H1 (cell line): ENCODE results near the gene SLC48A1. TPM values are rescaled to one million over a fixed set of nuclear protein-coding genes. Genes with fewer than 3 reads are reported as not detected.

ENCODE experiments used
- CTCF ChIA-PET: fragments of 300-600 bp; sonication (Branson Sonifier 250); formaldehyde crosslinking; loops from one replicate; lab custom pipeline; 2021; ENCODE audit not compliant: partially characterized antibody; lab: Charles Lee
- POLR2A ChIA-PET: fragments of 300-600 bp; sonication (Branson Sonifier 250); formaldehyde crosslinking; loops from one replicate; lab custom pipeline; 2021; ENCODE audit warnings: inconsistent platforms; ENCODE audit not compliant: partially characterized antibody; lab: Charles Lee
- DNase-seq, 2 experiments: peaks; one replicate each; pipeline versions ENCODE4 v3.0.0 to v3.0.0-alpha.2; 2010 to 2022; ENCODE audit warnings: low spot score in 2 of 2, low read depth in 1 of 2, mixed read lengths in 1 of 2
- FAIRE-seq: peaks from 2 replicates; lab custom pipeline; 2011; peaks lifted over from hg19 to GRCh38; lab: Jason Lieb, UNC
- H2AFZ ChIP-seq: 2 replicates; pipeline ENCODE4 v1.8.1; 2012; ENCODE audit warnings: low read length, inconsistent platforms
- H2AK5ac ChIP-seq: 2 replicates; pipeline ENCODE4 v1.6.1; 2013; ENCODE audit warnings: low read depth, low read length
- H2BK120ac ChIP-seq: replicated peaks from 2 replicates; pipeline ENCODE3; 2013; ENCODE audit warnings: low read depth, low read length, inconsistent platforms
- H2BK12ac ChIP-seq: 2 replicates; pipeline ENCODE4 v1.6.1; 2013; ENCODE audit warnings: low read depth, low read length
- H2BK15ac ChIP-seq: 2 replicates; pipeline ENCODE4 v1.6.1; 2013; ENCODE audit warnings: low read length
- H2BK20ac ChIP-seq: 2 replicates; pipeline ENCODE4 v1.6.1; 2013; ENCODE audit warnings: low read length
- H2BK5ac ChIP-seq: 2 replicates; pipeline ENCODE4 v1.6.1; 2013; ENCODE audit warnings: low read depth, low read length
- H3K14ac ChIP-seq: 2 replicates; pipeline ENCODE4 v1.6.1; 2013; ENCODE audit warnings: inconsistent platforms; ENCODE audit not compliant: insufficient read length
- H3K18ac ChIP-seq: 2 replicates; pipeline ENCODE4 v1.6.1; 2013; ENCODE audit warnings: low read length; ENCODE audit errors: extremely low read depth
- H3K23ac ChIP-seq: 2 replicates; pipeline ENCODE4 v1.6.1; 2013; ENCODE audit warnings: inconsistent platforms; ENCODE audit not compliant: insufficient read length
- H3K23me2 ChIP-seq: 2 replicates; pipeline ENCODE4 v1.6.1; 2013; ENCODE audit warnings: low read depth, low read length
- H3K27ac ChIP-seq: 2 replicates; pipeline ENCODE4 v1.6.1; 2011; ENCODE audit warnings: low read depth, low read length, inconsistent platforms
- H3K27me3 ChIP-seq, 4 experiments: replicated peaks in 1 of 4; 1 replicate in 1 of 4; 2 replicates in 3 of 4; pipeline versions ENCODE4 v1.6.1 to v1.8.1; 2011 to 2013; ENCODE audit warnings: low read length in 3 of 4, mild to moderate bottlenecking in 3 of 4, inconsistent platforms in 2 of 4, mixed read lengths in 2 of 4, moderate library complexity in 1 of 4; ENCODE audit not compliant: control insufficient read depth in 3 of 4, insufficient read depth in 3 of 4; ENCODE audit errors: extremely low read depth in 1 of 4
- H3K36me3 ChIP-seq, 4 experiments: 2 replicates each; pipeline versions ENCODE4 v1.6.1 to v1.8.1; 2011 to 2013; ENCODE audit warnings: mild to moderate bottlenecking in 4 of 4, low read length in 3 of 4, moderate library complexity in 2 of 4, control low read depth in 1 of 4, inconsistent platforms in 1 of 4; ENCODE audit not compliant: insufficient read depth in 4 of 4, control insufficient read depth in 2 of 4
- H3K4ac ChIP-seq: replicated peaks from 2 replicates; pipeline ENCODE3; 2013; ENCODE audit warnings: low read length, low read depth, mixed read lengths, inconsistent platforms; ENCODE audit not compliant: insufficient read length
- H3K4me1 ChIP-seq, 4 experiments: replicated peaks in 1 of 4; 1 replicate in 1 of 4; 2 replicates in 3 of 4; pipeline versions ENCODE4 v1.6.1 to v1.8.1; 2011 to 2013; ENCODE audit warnings: low read length in 3 of 4, inconsistent platforms in 2 of 4, mixed read lengths in 1 of 4; ENCODE audit not compliant: insufficient read depth in 4 of 4, control insufficient read depth in 3 of 4
- H3K4me2 ChIP-seq, 2 experiments: 2 replicates each; pipeline versions ENCODE4 v1.6.1 to v1.8.1; 2011 to 2013; ENCODE audit warnings: low read depth in 2 of 2, low read length in 2 of 2, control low read depth in 1 of 2, inconsistent platforms in 1 of 2, mild to moderate bottlenecking in 1 of 2; ENCODE audit not compliant: insufficient read depth in 1 of 2
- H3K4me3 ChIP-seq, 4 experiments: fragments of 200-600, 300-600 bp in 1 of 4; sonication (generic), shearing (Covaris generic), sonication (Bioruptor Twin) in 1 of 4; 2 replicates each; pipeline versions ENCODE4 v1.5.1 to v1.8.1; 2011 to 2016; ENCODE audit warnings: low read length in 4 of 4, low read depth in 3 of 4, control low read depth in 2 of 4, inconsistent platforms in 2 of 4, mild to moderate bottlenecking in 2 of 4, mixed read lengths in 1 of 4, moderate library complexity in 1 of 4; ENCODE audit not compliant: insufficient read depth in 2 of 4; ENCODE audit errors: extremely low read depth in 1 of 4
- H3K56ac ChIP-seq: replicated peaks from 2 replicates; pipeline ENCODE3; 2013; ENCODE audit warnings: low read depth, mild to moderate bottlenecking, mixed read lengths, low read length, inconsistent platforms; ENCODE audit not compliant: insufficient read length
- H3K79me1 ChIP-seq: 2 replicates; pipeline ENCODE4 v1.6.1; 2013; ENCODE audit warnings: low read depth, low read length, control low read depth
- H3K79me2 ChIP-seq, 2 experiments: 2 replicates each; pipeline versions ENCODE4 v1.6.1 to v1.8.1; 2012 to 2013; ENCODE audit warnings: low read length in 2 of 2, mild to moderate bottlenecking in 2 of 2, inconsistent platforms in 1 of 2; ENCODE audit not compliant: insufficient read depth in 2 of 2, control insufficient read depth in 1 of 2
- H3K9ac ChIP-seq, 4 experiments: replicated peaks in 1 of 4; 1 replicate in 1 of 4; 2 replicates in 3 of 4; pipeline versions ENCODE4 v1.6.1 to v1.8.1; 2011 to 2013; ENCODE audit warnings: low read depth in 3 of 4, low read length in 3 of 4, control low read depth in 2 of 4, mild to moderate bottlenecking in 2 of 4, moderate library complexity in 2 of 4, inconsistent platforms in 1 of 4; ENCODE audit errors: extremely low read depth in 1 of 4
- H3K9me3 ChIP-seq, 2 experiments: 2 replicates each; pipeline versions ENCODE4 v1.6.1 to v1.8.1; 2012 to 2013; ENCODE audit warnings: mild to moderate bottlenecking in 2 of 2, moderate library complexity in 2 of 2, control low read depth in 1 of 2, inconsistent platforms in 1 of 2, low read depth in 1 of 2, low read length in 1 of 2, mixed read lengths in 1 of 2; ENCODE audit not compliant: insufficient read depth in 2 of 2
- H4K20me1 ChIP-seq, 2 experiments: replicated peaks in 1 of 2; 2 replicates each; pipeline versions ENCODE3 to v1.8.1; 2011 to 2013; ENCODE audit warnings: inconsistent platforms in 2 of 2, low read length in 2 of 2, mild to moderate bottlenecking in 1 of 2; ENCODE audit not compliant: insufficient read depth in 2 of 2, control insufficient read depth in 1 of 2
- H4K5ac ChIP-seq: 2 replicates; pipeline ENCODE4 v1.6.1; 2013; ENCODE audit warnings: low read length, low read depth, mixed read lengths, inconsistent platforms; ENCODE audit not compliant: insufficient read length
- H4K8ac ChIP-seq: 2 replicates; pipeline ENCODE4 v1.8.0; 2013; ENCODE audit warnings: mild to moderate bottlenecking, moderate library complexity, low read length, inconsistent platforms; ENCODE audit not compliant: insufficient read depth; ENCODE audit errors: extremely low read depth
- H4K91ac ChIP-seq: replicated peaks from 2 replicates; pipeline ENCODE3; 2013; ENCODE audit warnings: low read length, mixed read lengths, inconsistent platforms; ENCODE audit not compliant: insufficient read length
- ASH2L ChIP-seq: fragments of 200-600, 300-600 bp; sonication (generic); IDR thresholded peaks from one replicate; pipeline ENCODE4 v1.7.1; 2017; ENCODE audit warnings: low read length
- CBX8 ChIP-seq: fragments of 300-800, 300-1000 bp; sonication (generic); IDR thresholded peaks from 2 replicates; pipeline ENCODE4 v1.7.1; 2016; ENCODE audit warnings: low read depth, low read length, borderline replicate concordance
- CHD1 ChIP-seq: IDR thresholded peaks from 2 replicates; pipeline ENCODE4 v1.6.1; 2012; ENCODE audit warnings: low read depth, low read length, improper control_type of control experiment
- CREB1 ChIP-seq: IDR thresholded peaks from 2 replicates; pipeline ENCODE4 v1.6.1; 2012; ENCODE audit warnings: inconsistent platforms
- CTBP2 ChIP-seq: IDR thresholded peaks from 2 replicates; pipeline ENCODE4 v1.7.0; 2011; ENCODE audit warnings: borderline replicate concordance, mild to moderate bottlenecking, moderate library complexity, mixed read lengths, low read length; ENCODE audit not compliant: insufficient read depth, insufficient read length
- EGR1 ChIP-seq: IDR thresholded peaks from 2 replicates; pipeline ENCODE4 v1.6.1; 2011; ENCODE audit warnings: low read depth, low read length, borderline replicate concordance
- FOSL1 ChIP-seq: IDR thresholded peaks from 2 replicates; pipeline ENCODE4 v1.6.1; 2011; ENCODE audit warnings: mild to moderate bottlenecking, low read depth, low read length, moderate library complexity; ENCODE audit not compliant: insufficient read depth
- HDAC2 ChIP-seq, 2 experiments: fragments of 300-600 bp in 1 of 2; sonication (generic) in 1 of 2; IDR thresholded peaks; 2 replicates each; pipeline ENCODE4 v1.6.1; 2011 to 2012; ENCODE audit warnings: low read depth in 2 of 2, low read length in 2 of 2, mild to moderate bottlenecking in 2 of 2, moderate library complexity in 2 of 2, borderline replicate concordance in 1 of 2, inconsistent platforms in 1 of 2
- NRF1 ChIP-seq: IDR thresholded peaks from 2 replicates; pipeline ENCODE4 v1.6.1; 2011; ENCODE audit warnings: mild to moderate bottlenecking, low read depth, low read length, improper control_type of control experiment
- RAD21 ChIP-seq, 2 experiments: IDR thresholded peaks in 1 of 2; conservative IDR thresholded peaks in 1 of 2; 2 replicates each; pipeline ENCODE4 v1.6.1; 2011; ENCODE audit warnings: low read depth in 2 of 2, low read length in 2 of 2, improper control_type of control experiment in 1 of 2, inconsistent platforms in 1 of 2, mild to moderate bottlenecking in 1 of 2, moderate library complexity in 1 of 2
- SAP30 ChIP-seq: fragments of 300-600 bp; sonication (generic); IDR thresholded peaks from 2 replicates; pipeline ENCODE4 v1.7.1; 2012; ENCODE audit warnings: low read length, moderate library complexity, mild to moderate bottlenecking, inconsistent platforms; ENCODE audit not compliant: insufficient read depth, insufficient replicate concordance
- WGBS, 2 experiments: shearing (Covaris generic) in 1 of 2; methylation state at CpG; one replicate each; pipeline versions ENCODE4 v1.1.6 to v1.1.7; 2013 to 2015; ENCODE audit warnings: low lambda C conversion rate in 2 of 2, mixed read lengths in 2 of 2, inconsistent platforms in 1 of 2, low coverage in 1 of 2, missing lambda C conversion rate in 1 of 2; ENCODE audit not compliant: insufficient replicate concordance in 2 of 2, insufficient coverage in 1 of 2, insufficient read length in 1 of 2; ENCODE audit errors: extremely low coverage in 1 of 2, missing lambda C conversion rate in 1 of 2; 5-methylcytosine and 5-hydroxymethylcytosine counted together
- polyA plus RNA-seq, 7 experiments: library from polyadenylated mRNA; depleted of rRNA in 3 of 7; stranded (reverse) in 5 of 7; unstranded in 2 of 7; fragments of >200 nt in 5 of 7; fragments of 200-250 nt in 2 of 7; gene quantifications; 1 replicate in 5 of 7; 2 replicates in 1 of 7; 4 replicates in 1 of 7; pipeline versions ENCODE4 v1.2.1 to v1.2.3, GENCODE V29; 2011 to 2013; ENCODE audit warnings: missing spikeins in 2 of 7, mixed read lengths in 2 of 7
- total RNA-seq: library from RNA; stranded (reverse); fragmentation: NEBNext Ultra II Directional; extraction: Animal tissue kit (Norgen Biotek cat#: 25700); gene quantifications from 2 replicates; pipeline ENCODE4 v1.2.1, GENCODE V29; 2021

The SLC48A1 gene
- total and polyA plus RNA-seq, 2 of the 8 experiments (the other 6 are each of a cell fraction or from before 2014, with no cell fraction given) = 9.5 to 14.1 TPM

GRCh38 chr12:47799357-47799955 lies 26.4 kb downstream of the SLC48A1 start:
- H4K8ac ChIP-seq = peak overlapping the region; percentile 26; the same call in 1 of the 2 replicates
- peaks cover 6 to 8% of the 10 kb centered on the region in 2 experiments for H4K20me1 ChIP-seq
- no peak overlapping the region for H4K5ac ChIP-seq
- no peak overlapping the region for H2BK120ac ChIP-seq
- peaks cover under 1 to 20% (median 5%) of the 10 kb centered on the region in 4 experiments; a peak in 5 of 8 replicates for H3K36me3 ChIP-seq
- H3K9ac ChIP-seq = no peak overlapping the region
- H2BK15ac ChIP-seq = no peak overlapping the region
- H3K4me2 ChIP-seq = no peak overlapping the region
- no peak overlapping the region for H3K27ac ChIP-seq
- 0 out of 2 replicates have a peak, but pooled peaks cover 1% of the 10 kb centered on the region for H3K23me2 ChIP-seq
- H3K56ac ChIP-seq = no peak overlapping the region
- no peak overlapping the region for H3K14ac ChIP-seq
- no peak overlapping the region for H2BK5ac ChIP-seq
- no peak for TF ChIP-seq CTBP2
- no peak for TF ChIP-seq HDAC2 (IDR thresholded peaks at IDR 0.05; ENCODE audit: borderline replicate concordance in 1 of 2, low read depth in 2 of 2, low read length in 2 of 2)
- no peak for TF ChIP-seq FOSL1
- no peak for TF ChIP-seq CREB1
- TF ChIP-seq NRF1 = no peak
- TF ChIP-seq CBX8 = no peak
- TF ChIP-seq ASH2L = no peak
- no peak for TF ChIP-seq EGR1
- no peak for TF ChIP-seq SAP30
- no peak for TF ChIP-seq RAD21 (IDR thresholded peaks at IDR 0.05 in 1 of 2, conservative IDR thresholded peaks at IDR 0.05 in 1 of 2; ENCODE audit: low read depth in 2 of 2, low read length in 2 of 2)
- TF ChIP-seq CHD1 = no peak
- H3K4ac ChIP-seq = no peak overlapping the region
- POLR2A ChIA-PET = interaction anchor here (3.5 to 29.3 kb wide), 3 partner anchors 8 to 38 kb away, joined by 17 to 480 read pairs (median 32); no protein-coding TSS in a partner anchor
- no peak overlapping the region for H4K91ac ChIP-seq
- H3K23ac ChIP-seq = no peak overlapping the region
- peaks cover 0 to 13% (median 4%) of the 10 kb centered on the region in 4 experiments; a peak in 5 of 7 replicates for H3K4me1 ChIP-seq
- no peaks in the 10 kb centered on the region for H3K9me3 ChIP-seq
- DNase-seq = no peak
- no peak overlapping the region for H2AK5ac ChIP-seq
- H3K79me1 ChIP-seq = peaks cover 4% of the 10 kb centered on the region; the same call in 1 of the 2 replicates
- CTCF ChIA-PET = interaction anchor here (1.0 to 58.8 kb wide), 11 partner anchors 9 to 163 kb away, joined by 3 to 2001 read pairs (median 35); partner anchors contain the start of genes HDAC7, RAPGEF3 and TMEM106C
- no peak for FAIRE-seq
- WGBS, 2 experiments = 94% methylated on average over 7 of the region's 7 CpGs; no CpG with 5 or more reads in 1 of the 2 experiments
- no peak overlapping the region; the same call in 1 of the 2 replicates for H2BK12ac ChIP-seq
- no peak overlapping the region for H2AFZ ChIP-seq
- H3K4me3 ChIP-seq = no peak overlapping the region
- no peak overlapping the region for H3K18ac ChIP-seq
- H3K27me3 ChIP-seq = no peaks in the 10 kb centered on the region
- no peak overlapping the region for H2BK20ac ChIP-seq
- H3K79me2 ChIP-seq = peaks cover 0 to 41% of the 10 kb centered on the region in 2 experiments; a peak in 2 of 4 replicates
